Measurements from ENCODE around the gene NPR3. TPM values are rescaled to one million over a fixed set of nuclear protein-coding genes. Genes with fewer than 3 reads are reported as not detected.

NPR3 gene
- total and polyA plus RNA-seq, 2 donors (not counting 3 experiments of a cell fraction or from before 2014, with no cell fraction given) = 0.01 to 0.53 TPM

DNA sequence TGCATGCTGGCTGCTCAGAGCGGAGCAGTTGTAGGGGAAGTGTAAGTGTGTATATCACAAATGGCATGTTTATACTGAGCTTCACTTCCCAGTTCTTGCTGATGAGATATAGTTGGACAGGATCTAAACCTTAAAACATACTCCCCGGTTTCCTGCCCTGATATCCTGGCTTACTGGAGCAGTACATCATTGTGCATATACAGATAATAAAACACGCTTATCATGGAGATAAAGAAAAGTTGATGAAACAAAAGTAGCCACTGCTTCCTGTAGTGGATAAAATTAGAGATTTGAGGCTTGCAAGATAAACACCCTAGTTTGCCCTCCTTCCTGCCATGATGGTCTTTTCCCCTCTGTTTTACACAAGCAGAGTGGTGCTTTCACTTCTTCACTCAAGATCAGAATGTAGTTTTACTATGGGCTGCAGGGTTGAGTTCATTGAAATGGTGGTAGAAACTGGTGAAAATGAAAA, 15.0 kb downstream of the NPR3 start:
- Histone ChIP-seq H3K4me2 (ENCODE audit: insufficient read depth, low read length) (no peak overlapping the region), H2AFZ (ENCODE audit: low read depth, low read length) (no peak overlapping the region), H3K9ac (replicated peaks; ENCODE audit: extremely low read depth, insufficient read depth, low read length) (no peak overlapping the region), H3K27me3 (ENCODE audit: control insufficient read depth in 2 of 2, insufficient read depth in 2 of 2, low read length in 2 of 2) (peaks cover 3 to 5% of the 10 kb centered on the region in 2 experiments), H3K36me3 (ENCODE audit: control insufficient read depth in 2 of 2, extremely low read depth in 1 of 2, insufficient read depth in 2 of 2, low read length in 2 of 2) (no peaks in the 10 kb centered on the region), H3K79me2 (ENCODE audit: control insufficient read depth, insufficient read depth, low read length) (no peaks in the 10 kb centered on the region), H3K4me3 (replicated peaks in 1 of 3; ENCODE audit: insufficient read depth in 1 of 3, low read depth in 1 of 3, low read length in 3 of 3) (no peak overlapping the region), H4K20me1 (replicated peaks; ENCODE audit: control insufficient read depth, extremely low read depth, insufficient read depth, low read length) (no peaks in the 10 kb centered on the region), H3K27ac (ENCODE audit: insufficient read depth, low read depth, low read length) (no peak overlapping the region), H3K9me1 (replicated peaks; ENCODE audit: control insufficient read depth, extremely low read depth, insufficient read depth, low read length) (no peaks in the 10 kb centered on the region), H3K9me3 (replicated peaks; ENCODE audit: control insufficient read depth, insufficient read depth, low read length) (no peaks in the 10 kb centered on the region), H3K4me1 (ENCODE audit: control insufficient read depth, extremely low read depth, insufficient read depth, low read length) (no peaks in the 10 kb centered on the region)
- FAIRE-seq (no peak), DNase-seq (ENCODE audit: low read depth, low spot score) (no peak)
- ChIA-PET POLR2A (no interaction called here), CTCF (no interaction called here)
- no TSS peak for BruUV-seq (replicated peaks)
- intact Hi-C loops (cut with micrococcal nuclease) (no loop called here), dilution Hi-C loops (cut with MboI; ENCODE audit: extremely low pct_ligation_motif_present, low sequenced_read_pairs) (no loop called here)
- TF ChIP-seq POLR2AphosphoS5 (IDR thresholded peaks at IDR 0.05; ENCODE audit: insufficient read depth, low read depth, low read length) (no peak), JUN (IDR thresholded peaks at IDR 0.05; ENCODE audit: borderline replicate concordance, insufficient read depth, insufficient read length, low read depth) (no peak), MYC (IDR thresholded peaks at IDR 0.05; ENCODE audit: low read depth, low read length) (no peak), GATA2 (IDR thresholded peaks at IDR 0.05; ENCODE audit: insufficient read depth, insufficient read length, low read depth, low read length) (no peak), POLR2A (IDR thresholded peaks at IDR 0.05; ENCODE audit: low read depth, low read length) (no peak)

DNA sequence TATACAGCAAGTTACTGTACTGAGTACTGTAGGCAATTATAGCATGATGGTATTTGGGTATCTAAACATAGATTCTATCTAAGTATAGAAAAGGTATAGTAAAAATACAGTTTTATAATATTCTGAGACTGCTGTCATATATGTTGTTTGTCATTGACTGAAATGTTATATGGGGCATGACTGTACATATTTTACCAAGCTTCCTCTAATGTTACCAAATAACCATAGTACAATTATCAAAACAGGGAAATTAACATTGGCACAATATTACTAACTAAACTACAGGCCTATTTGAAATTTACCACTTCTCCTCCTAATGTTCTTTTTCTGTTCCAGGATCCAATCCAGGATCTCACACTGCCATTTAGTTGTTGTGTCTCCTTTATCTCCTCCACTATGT, 18.5 kb downstream of the NPR3 start:
- FAIRE-seq = no peak
- no peaks in the 10 kb centered on the region for H3K4me1 ChIP-seq (ENCODE audit: control insufficient read depth, extremely low read depth, insufficient read depth, low read length)
- BruUV-seq (replicated peaks) = no TSS peak
- no peak overlapping the region for H3K9ac ChIP-seq (replicated peaks; ENCODE audit: extremely low read depth, insufficient read depth, low read length)
- CTCF ChIA-PET = interaction anchor here (0.8 kb wide), 1 partner anchor 703 kb away, joined by 3 read pairs; no protein-coding TSS in a partner anchor
- H3K9me3 ChIP-seq (replicated peaks; ENCODE audit: control insufficient read depth, insufficient read depth, low read length) = no peaks in the 10 kb centered on the region
- H4K20me1 ChIP-seq (replicated peaks; ENCODE audit: control insufficient read depth, extremely low read depth, insufficient read depth, low read length) = no peaks in the 10 kb centered on the region
- no peak overlapping the region for H2AFZ ChIP-seq (ENCODE audit: low read depth, low read length)
- H3K36me3 ChIP-seq (ENCODE audit: control insufficient read depth in 2 of 2, extremely low read depth in 1 of 2, insufficient read depth in 2 of 2, low read length in 2 of 2) = no peaks in the 10 kb centered on the region
- dilution Hi-C loops (cut with MboI; ENCODE audit: extremely low pct_ligation_motif_present, low sequenced_read_pairs) = no loop called here
- TF ChIP-seq GATA2 (IDR thresholded peaks at IDR 0.05; ENCODE audit: insufficient read depth, insufficient read length, low read depth, low read length) (no peak), EZH2 (IDR thresholded peaks at IDR 0.05; ENCODE audit: borderline replicate concordance, low read depth, low read length, severe bottlenecking) (no peak), JUN (IDR thresholded peaks at IDR 0.05; ENCODE audit: borderline replicate concordance, insufficient read depth, insufficient read length, low read depth) (no peak), MYC (IDR thresholded peaks at IDR 0.05; ENCODE audit: low read depth, low read length) (no peak), POLR2AphosphoS5 (IDR thresholded peaks at IDR 0.05; ENCODE audit: insufficient read depth, low read depth, low read length) (no peak), FOS (IDR thresholded peaks at IDR 0.05; ENCODE audit: borderline replicate concordance, insufficient read depth, low read length) (no peak), POLR2A (IDR thresholded peaks at IDR 0.05; ENCODE audit: low read depth, low read length) (no peak)
- TF ChIP-seq, protein P1, sequence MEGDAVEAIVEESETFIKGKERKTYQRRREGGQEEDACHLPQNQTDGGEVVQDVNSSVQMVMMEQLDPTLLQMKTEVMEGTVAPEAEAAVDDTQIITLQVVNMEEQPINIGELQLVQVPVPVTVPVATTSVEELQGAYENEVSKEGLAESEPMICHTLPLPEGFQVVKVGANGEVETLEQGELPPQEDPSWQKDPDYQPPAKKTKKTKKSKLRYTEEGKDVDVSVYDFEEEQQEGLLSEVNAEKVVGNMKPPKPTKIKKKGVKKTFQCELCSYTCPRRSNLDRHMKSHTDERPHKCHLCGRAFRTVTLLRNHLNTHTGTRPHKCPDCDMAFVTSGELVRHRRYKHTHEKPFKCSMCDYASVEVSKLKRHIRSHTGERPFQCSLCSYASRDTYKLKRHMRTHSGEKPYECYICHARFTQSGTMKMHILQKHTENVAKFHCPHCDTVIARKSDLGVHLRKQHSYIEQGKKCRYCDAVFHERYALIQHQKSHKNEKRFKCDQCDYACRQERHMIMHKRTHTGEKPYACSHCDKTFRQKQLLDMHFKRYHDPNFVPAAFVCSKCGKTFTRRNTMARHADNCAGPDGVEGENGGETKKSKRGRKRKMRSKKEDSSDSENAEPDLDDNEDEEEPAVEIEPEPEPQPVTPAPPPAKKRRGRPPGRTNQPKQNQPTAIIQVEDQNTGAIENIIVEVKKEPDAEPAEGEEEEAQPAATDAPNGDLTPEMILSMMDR (IDR thresholded peaks at IDR 0.05; ENCODE audit: extremely low read depth in 1 of 2, insufficient read depth in 1 of 2, low read depth in 1 of 2, low read length in 2 of 2) = no peak
- TF ChIP-seq, protein P2, sequence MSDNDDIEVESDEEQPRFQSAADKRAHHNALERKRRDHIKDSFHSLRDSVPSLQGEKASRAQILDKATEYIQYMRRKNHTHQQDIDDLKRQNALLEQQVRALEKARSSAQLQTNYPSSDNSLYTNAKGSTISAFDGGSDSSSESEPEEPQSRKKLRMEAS (IDR thresholded peaks at IDR 0.05; ENCODE audit: insufficient read depth, insufficient read length) = no peak
- no peak overlapping the region for H3K27ac ChIP-seq (ENCODE audit: insufficient read depth, low read depth, low read length)
- no peak overlapping the region for H3K4me2 ChIP-seq (ENCODE audit: insufficient read depth, low read length)
- intact Hi-C loops (cut with micrococcal nuclease) = no loop called here
- H3K27me3 ChIP-seq (ENCODE audit: control insufficient read depth in 2 of 2, insufficient read depth in 2 of 2, low read length in 2 of 2) = peaks cover 3 to 5% of the 10 kb centered on the region in 2 experiments
- DNase-seq (ENCODE audit: low read depth, low spot score) = no peak
- no peak overlapping the region for H3K4me3 ChIP-seq (replicated peaks in 1 of 3; ENCODE audit: insufficient read depth in 1 of 3, low read depth in 1 of 3, low read length in 3 of 3)
- no peaks in the 10 kb centered on the region for H3K9me1 ChIP-seq (replicated peaks; ENCODE audit: control insufficient read depth, extremely low read depth, insufficient read depth, low read length)
- POLR2A ChIA-PET = no interaction called here
- no peaks in the 10 kb centered on the region for H3K79me2 ChIP-seq (ENCODE audit: control insufficient read depth, insufficient read depth, low read length)

Measured in endothelial cell of umbilical vein (primary cell).